ENCODE data around the gene ZNF77. TPM values are rescaled to one million over a fixed set of nuclear protein-coding genes. Genes with fewer than 3 reads are reported as not detected.

ZNF77 gene
- total RNA-seq, 1 donor from 2014 or later: 4.1 TPM

DNA sequence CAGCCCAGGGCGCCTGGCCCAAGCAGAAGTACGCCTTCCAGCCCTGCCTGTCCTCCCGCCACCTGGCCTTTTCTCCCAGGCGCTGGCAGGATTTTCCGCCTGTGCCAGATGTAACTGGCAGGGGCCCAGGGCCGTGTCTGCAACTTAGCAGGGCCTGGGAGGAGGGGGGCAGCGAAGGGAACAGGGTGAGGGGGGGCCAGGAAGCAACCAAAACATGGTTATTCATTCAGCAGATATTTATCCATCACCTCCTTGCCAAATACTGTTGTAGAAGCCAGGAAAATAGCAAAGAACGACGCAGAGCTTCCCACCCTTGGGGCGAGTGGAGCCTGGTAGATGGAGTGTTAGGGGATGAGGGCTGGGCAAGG lies 38.2 kb upstream of the ZNF77 start:
- Mint-ChIP-seq H3K4me3 (ENCODE audit: unreplicated experiment) (peak overlapping the region; percentile 36), H3K9me3 (ENCODE audit: low read depth) (no peaks in the 10 kb centered on the region), H3K27ac (ENCODE audit: unreplicated experiment) (peak overlapping the region; percentile 93), H3K27me3 (ENCODE audit: low read depth) (peaks cover 6% of the 10 kb centered on the region), H3K4me1 (ENCODE audit: low read depth) (peaks cover 31% of the 10 kb centered on the region), H3K36me3 (ENCODE audit: low read depth) (no peaks in the 10 kb centered on the region)
- DNase-seq (ENCODE audit: low spot score): no peak
- TF ChIP-seq, protein P1, sequence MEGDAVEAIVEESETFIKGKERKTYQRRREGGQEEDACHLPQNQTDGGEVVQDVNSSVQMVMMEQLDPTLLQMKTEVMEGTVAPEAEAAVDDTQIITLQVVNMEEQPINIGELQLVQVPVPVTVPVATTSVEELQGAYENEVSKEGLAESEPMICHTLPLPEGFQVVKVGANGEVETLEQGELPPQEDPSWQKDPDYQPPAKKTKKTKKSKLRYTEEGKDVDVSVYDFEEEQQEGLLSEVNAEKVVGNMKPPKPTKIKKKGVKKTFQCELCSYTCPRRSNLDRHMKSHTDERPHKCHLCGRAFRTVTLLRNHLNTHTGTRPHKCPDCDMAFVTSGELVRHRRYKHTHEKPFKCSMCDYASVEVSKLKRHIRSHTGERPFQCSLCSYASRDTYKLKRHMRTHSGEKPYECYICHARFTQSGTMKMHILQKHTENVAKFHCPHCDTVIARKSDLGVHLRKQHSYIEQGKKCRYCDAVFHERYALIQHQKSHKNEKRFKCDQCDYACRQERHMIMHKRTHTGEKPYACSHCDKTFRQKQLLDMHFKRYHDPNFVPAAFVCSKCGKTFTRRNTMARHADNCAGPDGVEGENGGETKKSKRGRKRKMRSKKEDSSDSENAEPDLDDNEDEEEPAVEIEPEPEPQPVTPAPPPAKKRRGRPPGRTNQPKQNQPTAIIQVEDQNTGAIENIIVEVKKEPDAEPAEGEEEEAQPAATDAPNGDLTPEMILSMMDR (IDR thresholded peaks at IDR 0.05): no peak

GRCh38 chr19:2982561-2982960 lies 37.8 kb upstream of the ZNF77 start:
- Mint-ChIP-seq H3K27me3 (ENCODE audit: low read depth) (peaks cover 6% of the 10 kb centered on the region), H3K9me3 (ENCODE audit: low read depth) (no peaks in the 10 kb centered on the region), H3K4me1 (ENCODE audit: low read depth) (peaks cover 34% of the 10 kb centered on the region), H3K27ac (ENCODE audit: unreplicated experiment) (no peak overlapping the region), H3K36me3 (ENCODE audit: low read depth) (no peaks in the 10 kb centered on the region), H3K4me3 (ENCODE audit: unreplicated experiment) (no peak overlapping the region)
- TF ChIP-seq, protein P1 (IDR thresholded peaks at IDR 0.05): no peak
- no peak for DNase-seq (ENCODE audit: low spot score)

GRCh38 chr19:2981898-2982297 lies 37.1 kb upstream of the ZNF77 start:
- Mint-ChIP-seq H3K9me3 (ENCODE audit: low read depth) (no peaks in the 10 kb centered on the region), H3K4me3 (ENCODE audit: unreplicated experiment) (no peak overlapping the region), H3K27me3 (ENCODE audit: low read depth) (peaks cover 5% of the 10 kb centered on the region), H3K4me1 (ENCODE audit: low read depth) (peaks cover 34% of the 10 kb centered on the region), H3K36me3 (ENCODE audit: low read depth) (no peaks in the 10 kb centered on the region), H3K27ac (ENCODE audit: unreplicated experiment) (no peak overlapping the region)
- no peak for DNase-seq (ENCODE audit: low spot score)
- TF ChIP-seq, protein P1 (IDR thresholded peaks at IDR 0.05): no peak

DNA sequence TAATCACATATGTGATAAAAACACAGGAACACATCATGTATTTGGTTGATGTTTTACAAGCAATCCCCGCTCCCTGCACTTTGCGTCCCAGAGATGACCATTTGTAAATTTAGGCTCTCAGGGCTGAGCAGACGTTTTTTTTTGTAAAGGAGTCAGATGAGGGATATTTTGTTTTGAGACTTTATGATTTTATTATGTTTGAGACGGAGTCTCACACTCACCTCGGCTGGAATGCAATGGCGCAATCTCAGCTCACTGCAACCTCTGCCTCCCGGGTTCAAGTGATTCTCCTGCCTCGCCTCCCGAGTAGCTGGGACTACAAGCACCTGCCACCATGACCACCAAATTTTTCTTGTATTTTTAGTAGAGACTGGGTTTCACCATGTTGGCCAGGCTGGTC lies 34.0 kb upstream of the ZNF77 start:
- TF ChIP-seq, protein P1 (IDR thresholded peaks at IDR 0.05): no peak
- Mint-ChIP-seq H3K27ac (ENCODE audit: unreplicated experiment) (no peak overlapping the region), H3K4me1 (ENCODE audit: low read depth) (peaks cover 37% of the 10 kb centered on the region), H3K36me3 (ENCODE audit: low read depth) (no peaks in the 10 kb centered on the region), H3K27me3 (ENCODE audit: low read depth) (peaks cover 12% of the 10 kb centered on the region), H3K4me3 (ENCODE audit: unreplicated experiment) (no peak overlapping the region), H3K9me3 (ENCODE audit: low read depth) (no peaks in the 10 kb centered on the region)
- no peak for DNase-seq (ENCODE audit: low spot score)

DNA sequence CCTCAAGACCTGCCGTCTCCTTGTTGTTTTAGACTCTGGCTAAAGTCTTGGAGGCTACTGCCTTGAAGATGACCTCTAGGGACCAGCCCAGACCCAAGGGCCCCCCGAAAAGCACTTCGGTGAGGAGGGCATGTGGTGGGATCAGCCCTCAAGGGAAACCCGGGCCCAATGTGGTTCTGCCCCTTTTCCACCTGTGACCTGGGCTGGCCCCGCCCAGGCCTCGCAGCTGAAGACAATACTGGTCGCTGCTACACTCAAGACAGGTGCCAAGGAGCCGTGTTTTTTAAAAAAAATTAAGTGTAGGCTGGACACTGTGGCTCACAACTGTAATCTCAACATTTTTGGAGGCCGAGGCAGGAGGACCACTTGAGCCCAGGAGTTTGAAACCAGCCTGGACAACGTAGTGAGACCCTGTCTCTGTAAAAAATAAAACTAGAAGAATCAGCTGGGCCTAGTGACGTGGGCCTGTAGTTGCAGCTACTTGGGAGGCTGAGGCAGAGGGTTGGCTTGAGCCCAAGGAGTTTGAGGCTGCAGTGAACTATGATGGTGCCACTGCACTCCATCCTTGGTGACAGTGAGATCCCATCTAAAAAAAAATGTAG lies 33.5 kb upstream of the ZNF77 start:
- Mint-ChIP-seq H3K9me3 (ENCODE audit: low read depth) (no peaks in the 10 kb centered on the region), H3K4me1 (ENCODE audit: low read depth) (peaks cover 32% of the 10 kb centered on the region), H3K27ac (ENCODE audit: unreplicated experiment) (no peak overlapping the region), H3K36me3 (ENCODE audit: low read depth) (no peaks in the 10 kb centered on the region), H3K27me3 (ENCODE audit: low read depth) (peaks cover 12% of the 10 kb centered on the region), H3K4me3 (ENCODE audit: unreplicated experiment) (no peak overlapping the region)
- TF ChIP-seq, protein P1 (IDR thresholded peaks at IDR 0.05): no peak
- DNase-seq (ENCODE audit: low spot score): no peak

Measured in chondrocyte (in vitro differentiated cells).